Duodenal mucosa (tissue), 2 donors: ENCODE data around the gene TXLNB.

ENCODE experiments used
- H3K27ac ChIP-seq: one replicate; pipeline ENCODE4 v1.7.0; 2013; ENCODE audit warnings: low read depth, low read length
- H3K27me3 ChIP-seq, 2 donors: one replicate each; pipeline ENCODE4 v1.7.0; 2013; ENCODE audit warnings: low read length in 2 of 2, control low read depth in 1 of 2; ENCODE audit not compliant: insufficient read depth in 2 of 2, control insufficient read depth in 1 of 2
- H3K36me3 ChIP-seq, 2 donors: one replicate each; pipeline ENCODE4 v1.7.0; 2013; ENCODE audit warnings: low read length in 2 of 2, control low read depth in 1 of 2; ENCODE audit not compliant: insufficient read depth in 2 of 2, control insufficient read depth in 1 of 2
- H3K4me1 ChIP-seq, 2 donors: one replicate each; pipeline ENCODE4 v1.7.0; 2013; ENCODE audit warnings: low read length in 2 of 2, control low read depth in 1 of 2; ENCODE audit not compliant: insufficient read depth in 2 of 2, control insufficient read depth in 1 of 2
- H3K4me3 ChIP-seq, 2 donors: one replicate each; pipeline ENCODE4 v1.7.0; 2013; ENCODE audit warnings: low read length in 2 of 2, low read depth in 1 of 2
- H3K9ac ChIP-seq, 2 donors: one replicate each; pipeline ENCODE4 v1.7.0; 2013; ENCODE audit warnings: low read length in 2 of 2, low read depth in 1 of 2
- H3K9me3 ChIP-seq, 2 donors: one replicate each; pipeline ENCODE4 v1.7.0; 2013; ENCODE audit warnings: low read length in 2 of 2, control low read depth in 1 of 2; ENCODE audit not compliant: control insufficient read depth in 1 of 2

The TXLNB gene

GRCh38 chr6:139277587-139277986, 14.2 kb downstream of the TXLNB start:
- H3K36me3 ChIP-seq: no peaks in the 10 kb centered on the region
- H3K27me3 ChIP-seq: no peaks in the 10 kb centered on the region
- H3K27ac ChIP-seq: no peak overlapping the region
- no peak overlapping the region for H3K4me3 ChIP-seq
- no peak overlapping the region for H3K9ac ChIP-seq
- no peaks in the 10 kb centered on the region for H3K4me1 ChIP-seq
- no peaks in the 10 kb centered on the region for H3K9me3 ChIP-seq

- H3K4me3 ChIP-seq: no peak overlapping the region
- no peaks in the 10 kb centered on the region for H3K36me3 ChIP-seq
- H3K9me3 ChIP-seq: no peaks in the 10 kb centered on the region
- no peak overlapping the region for H3K27ac ChIP-seq
- no peaks in the 10 kb centered on the region for H3K27me3 ChIP-seq
- no peaks in the 10 kb centered on the region for H3K4me1 ChIP-seq
- no peak overlapping the region for H3K9ac ChIP-seq
These were observed 14.6 kb downstream of the TXLNB start for GRCh38 chr6:139277161-139277560.

GRCh38 chr6:139275279-139276055, 16.3 kb downstream of the TXLNB start:
- H3K4me1 ChIP-seq: no peaks in the 10 kb centered on the region
- no peaks in the 10 kb centered on the region for H3K27me3 ChIP-seq
- no peak overlapping the region for H3K27ac ChIP-seq
- H3K9me3 ChIP-seq: no peaks in the 10 kb centered on the region
- no peaks in the 10 kb centered on the region for H3K36me3 ChIP-seq
- H3K4me3 ChIP-seq: no peak overlapping the region
- no peak overlapping the region for H3K9ac ChIP-seq

- no peaks in the 10 kb centered on the region for H3K9me3 ChIP-seq
- H3K9ac ChIP-seq: no peak overlapping the region
- no peaks in the 10 kb centered on the region for H3K36me3 ChIP-seq
- no peak overlapping the region for H3K4me3 ChIP-seq
- H3K27ac ChIP-seq: no peak overlapping the region
- no peaks in the 10 kb centered on the region for H3K4me1 ChIP-seq
- no peaks in the 10 kb centered on the region for H3K27me3 ChIP-seq
These were observed 20.7 kb downstream of the TXLNB start for GRCh38 chr6:139271056-139271455.

- no peak overlapping the region for H3K4me3 ChIP-seq
- H3K27ac ChIP-seq: no peak overlapping the region
- no peaks in the 10 kb centered on the region for H3K9me3 ChIP-seq
- no peak overlapping the region for H3K9ac ChIP-seq
- no peaks in the 10 kb centered on the region for H3K27me3 ChIP-seq
- H3K36me3 ChIP-seq: no peaks in the 10 kb centered on the region
- no peaks in the 10 kb centered on the region for H3K4me1 ChIP-seq
These were observed 21.5 kb downstream of the TXLNB start for GRCh38 chr6:139270249-139270648.

GRCh38 chr6:139265512-139266190, 26.1 kb downstream of the TXLNB start:
- no peak overlapping the region for H3K9ac ChIP-seq
- no peaks in the 10 kb centered on the region for H3K27me3 ChIP-seq
- no peak overlapping the region for H3K27ac ChIP-seq
- no peaks in the 10 kb centered on the region for H3K4me1 ChIP-seq
- H3K9me3 ChIP-seq: no peaks in the 10 kb centered on the region
- H3K4me3 ChIP-seq: no peak overlapping the region
- no peaks in the 10 kb centered on the region for H3K36me3 ChIP-seq

GRCh38 chr6:139262519-139263300, 29.1 kb downstream of the TXLNB start:
- Histone ChIP-seq H3K4me1 (no peaks in the 10 kb centered on the region), H3K4me3 (no peak overlapping the region), H3K9ac (no peak overlapping the region), H3K27me3 (no peaks in the 10 kb centered on the region), H3K36me3 (no peaks in the 10 kb centered on the region), H3K9me3 (no peaks in the 10 kb centered on the region), H3K27ac (no peak overlapping the region)

GRCh38 chr6:139257821-139258398, 33.9 kb downstream of the TXLNB start:
- Histone ChIP-seq H3K36me3 (no peaks in the 10 kb centered on the region), H3K27me3 (no peaks in the 10 kb centered on the region), H3K27ac (no peak overlapping the region), H3K9me3 (no peaks in the 10 kb centered on the region), H3K4me3 (no peak overlapping the region), H3K9ac (no peak overlapping the region), H3K4me1 (no peaks in the 10 kb centered on the region)

GRCh38 chr6:139257291-139257690, 34.5 kb downstream of the TXLNB start:
- Histone ChIP-seq H3K4me1 (no peaks in the 10 kb centered on the region), H3K9ac (no peak overlapping the region), H3K27me3 (no peaks in the 10 kb centered on the region), H3K27ac (no peak overlapping the region), H3K9me3 (no peaks in the 10 kb centered on the region), H3K4me3 (no peak overlapping the region), H3K36me3 (no peaks in the 10 kb centered on the region)

GRCh38 chr6:139256087-139256486, 35.7 kb downstream of the TXLNB start:
- Histone ChIP-seq H3K9me3 (no peaks in the 10 kb centered on the region), H3K4me1 (peaks cover 4 to 7% of the 10 kb centered on the region in 2 donors), H3K9ac (no peak overlapping the region), H3K27ac (no peak overlapping the region), H3K27me3 (no peaks in the 10 kb centered on the region), H3K36me3 (no peaks in the 10 kb centered on the region), H3K4me3 (no peak overlapping the region)
